ENCODE data around the gene PLEKHG4B.
"Not testable (repeated sequence)": the region's sequence is repeated elsewhere in the genome, so short reads cannot be mapped to it uniquely, and the experiment has no call there.

Gene PLEKHG4B

GRCh38 chr5:157801-158200 is 65.8 kb downstream of the PLEKHG4B start:
- no peak for DNase-seq

GRCh38 chr5:158807-159447 is 67.0 kb downstream of the PLEKHG4B start:
- no peak for DNase-seq

GRCh38 chr5:159448-160172 is 67.6 kb downstream of the PLEKHG4B start:
- peak; percentile 59 for DNase-seq

GRCh38 chr5:160173-160510 is 68.2 kb downstream of the PLEKHG4B start:
- no peak for DNase-seq

GRCh38 chr5:160921-161802 is 69.2 kb downstream of the PLEKHG4B start:
- no peak for DNase-seq

GRCh38 chr5:161803-162110 is 69.8 kb downstream of the PLEKHG4B start:
- DNase-seq = no peak

GRCh38 chr5:162190-162564 is 70.2 kb downstream of the PLEKHG4B start:
- DNase-seq = no peak

- DNase-seq = no peak
These were observed 70.8 kb downstream of the PLEKHG4B start for GRCh38 chr5:162565-163337.

GRCh38 chr5:163338-163620 is 71.3 kb downstream of the PLEKHG4B start:
- no peak for DNase-seq

GRCh38 chr5:163841-164240 is 71.9 kb downstream of the PLEKHG4B start:
- no peak for DNase-seq

GRCh38 chr5:164244-164643 is 72.3 kb downstream of the PLEKHG4B start:
- no peak for DNase-seq

- not testable (repeated sequence) for DNase-seq
These were observed 72.8 kb downstream of the PLEKHG4B start for GRCh38 chr5:164783-165182.

GRCh38 chr5:166441-167372 is 74.7 kb downstream of the PLEKHG4B start:
- DNase-seq = no peak

- no peak for DNase-seq
These were observed 75.5 kb downstream of the PLEKHG4B start for GRCh38 chr5:167511-167910.

- no peak for DNase-seq
These were observed 76.2 kb downstream of the PLEKHG4B start for GRCh38 chr5:167982-168660.

- no peak for DNase-seq
These were observed 77.2 kb downstream of the PLEKHG4B start for GRCh38 chr5:169071-169727.

- DNase-seq = no peak
These were observed 77.7 kb downstream of the PLEKHG4B start for GRCh38 chr5:169728-170094.

- DNase-seq = no peak
These were observed 79.2 kb downstream of the PLEKHG4B start for GRCh38 chr5:170971-171800.

GRCh38 chr5:171801-172331 is 79.9 kb downstream of the PLEKHG4B start:
- no peak for DNase-seq

GRCh38 chr5:172421-172820 is 80.5 kb downstream of the PLEKHG4B start:
- no peak for DNase-seq

Data from GDM1 (cell line).